ENCODE measurements around the gene LRRC47.

Gene LRRC47

DNA sequence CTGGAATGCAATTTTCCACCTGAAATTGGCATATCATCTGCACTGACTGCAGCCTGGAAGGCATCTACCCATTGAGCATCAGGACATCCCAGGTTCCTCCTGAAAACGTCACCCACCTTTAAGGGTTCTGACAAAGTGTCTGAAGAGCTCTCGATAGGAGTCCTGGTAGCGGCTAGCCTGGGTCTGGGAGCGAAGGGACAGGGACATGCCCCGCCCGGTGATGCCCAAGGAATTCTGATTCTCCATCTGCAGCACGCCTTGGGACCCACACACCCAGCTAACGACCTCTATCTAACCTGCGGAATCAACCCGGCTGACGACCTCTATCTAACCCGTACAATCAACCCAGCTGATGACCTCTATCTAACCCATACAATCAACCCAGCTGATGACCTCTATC is 57.4 kb downstream of the LRRC47 start:
- no peak for DNase-seq (ENCODE audit: low read depth)
- H3K4me3 ChIP-seq (ENCODE audit: low read length), result no peak overlapping the region
- TF ChIP-seq CTCF (conservative IDR thresholded peaks at IDR 0.05; ENCODE audit: low read length), result no peak

DNA sequence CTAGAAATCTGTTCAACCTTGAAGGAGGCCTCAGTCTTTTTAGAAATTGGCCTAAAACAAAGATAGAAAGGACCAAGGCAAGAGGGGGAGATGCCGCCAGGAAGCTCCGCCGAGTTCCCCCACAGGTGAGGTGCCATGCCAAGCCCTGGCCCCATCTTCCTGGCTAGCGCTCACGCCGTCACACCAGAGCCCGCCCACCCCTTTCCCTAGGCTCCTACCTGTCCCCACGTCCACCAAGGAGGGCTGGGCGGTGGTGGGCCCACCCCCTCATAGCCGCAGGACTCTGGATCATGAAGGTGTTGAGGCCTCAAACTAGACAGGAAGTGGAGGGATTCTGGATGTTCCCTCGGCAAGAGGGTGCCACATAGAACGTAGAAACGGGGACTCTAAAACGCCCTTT is 59.6 kb downstream of the LRRC47 start:
- no peak for DNase-seq (ENCODE audit: low read depth)
- H3K4me3 ChIP-seq (ENCODE audit: low read length), result no peak overlapping the region
- TF ChIP-seq CTCF (conservative IDR thresholded peaks at IDR 0.05; ENCODE audit: low read length), result no peak

GRCh38 chr1:3736131-3736561 is 60.2 kb downstream of the LRRC47 start:
- no peak for TF ChIP-seq CTCF (conservative IDR thresholded peaks at IDR 0.05; ENCODE audit: low read length)
- no peak overlapping the region for H3K4me3 ChIP-seq (ENCODE audit: low read length)
- no peak for DNase-seq (ENCODE audit: low read depth)

DNA sequence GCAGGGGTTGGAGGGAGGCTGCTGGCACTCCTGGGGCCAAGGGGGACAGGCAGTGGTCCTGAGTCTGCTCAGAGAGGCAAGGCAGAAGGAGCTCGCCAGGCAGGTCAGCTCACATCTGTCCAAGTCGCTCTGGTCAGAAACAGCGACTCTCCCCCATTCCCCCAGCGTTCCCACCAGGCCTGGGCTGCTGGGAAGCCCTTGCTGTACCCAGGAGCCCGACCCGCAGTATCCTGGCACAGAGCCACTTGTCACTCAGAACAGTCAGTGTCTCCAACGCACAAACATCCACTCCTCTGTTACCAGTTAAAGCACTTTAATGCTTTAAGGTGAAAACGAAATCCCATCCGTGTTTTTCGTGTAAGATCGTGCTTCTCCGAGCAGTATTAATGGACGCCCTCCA is 60.6 kb downstream of the LRRC47 start:
- DNase-seq (ENCODE audit: low read depth), result no peak
- no peak for TF ChIP-seq CTCF (conservative IDR thresholded peaks at IDR 0.05; ENCODE audit: low read length)

DNA sequence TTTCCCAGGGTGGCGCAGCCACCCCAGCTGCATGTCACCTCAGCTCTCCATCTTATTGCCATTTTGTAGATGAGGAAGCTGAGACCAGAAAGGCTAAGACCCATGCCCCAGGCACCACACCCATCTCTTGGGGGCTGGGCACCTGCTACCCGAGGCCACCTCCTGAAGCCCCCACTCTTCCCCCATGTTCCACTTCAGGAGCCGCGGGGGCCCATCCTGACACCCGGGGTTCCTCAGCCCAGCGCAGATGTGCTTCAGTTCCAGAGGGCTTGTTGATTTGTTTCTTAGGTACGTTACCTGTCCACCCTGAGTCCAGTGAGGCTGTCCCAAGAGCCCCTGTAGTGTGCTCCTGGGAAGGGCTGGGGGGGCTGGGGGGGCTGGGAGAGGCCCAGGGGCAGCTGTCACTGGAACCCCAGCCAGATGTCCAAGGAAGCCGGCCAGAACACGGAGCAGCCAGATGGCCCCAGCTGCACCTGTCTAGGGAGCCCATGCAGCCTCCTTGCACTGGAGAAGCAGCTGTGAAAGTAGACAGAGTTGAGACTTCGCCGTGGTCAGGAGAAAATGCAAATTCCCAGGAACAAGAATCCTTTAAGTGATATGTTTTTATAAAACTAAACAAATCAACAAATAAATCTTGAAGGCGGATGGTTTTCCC is 61.1 kb downstream of the LRRC47 start:
- DNase-seq (ENCODE audit: low read depth), result no peak
- no peak for TF ChIP-seq CTCF (conservative IDR thresholded peaks at IDR 0.05; ENCODE audit: low read length)
- no peak overlapping the region for H3K4me3 ChIP-seq (ENCODE audit: low read length)

More for the DNA sequence above, 60.6 kb downstream of the LRRC47 start:
- H3K4me3 ChIP-seq (ENCODE audit: low read length), result no peak overlapping the region

DNA sequence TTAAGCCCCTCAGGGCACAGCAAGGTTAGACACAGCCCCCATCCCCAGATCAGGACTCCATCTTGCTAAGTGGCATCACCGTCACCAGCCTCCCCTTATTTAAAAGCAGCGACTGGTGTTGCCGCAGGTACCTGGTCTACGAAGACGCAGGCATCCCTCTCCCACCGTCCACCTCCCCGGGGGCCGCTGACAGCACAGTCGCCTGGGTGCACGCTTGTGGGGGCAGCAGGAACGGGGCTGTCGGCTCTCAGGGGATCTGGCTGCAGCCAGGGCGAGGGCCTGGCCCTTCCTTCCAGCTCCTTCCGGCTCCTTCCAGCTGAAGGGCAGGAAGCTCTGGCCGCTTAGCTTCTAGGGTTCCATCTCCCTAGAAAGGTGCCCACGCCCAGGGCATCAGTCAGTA is 61.7 kb downstream of the LRRC47 start:
- no peak for TF ChIP-seq CTCF (conservative IDR thresholded peaks at IDR 0.05; ENCODE audit: low read length)
- no peak for DNase-seq (ENCODE audit: low read depth)

DNA sequence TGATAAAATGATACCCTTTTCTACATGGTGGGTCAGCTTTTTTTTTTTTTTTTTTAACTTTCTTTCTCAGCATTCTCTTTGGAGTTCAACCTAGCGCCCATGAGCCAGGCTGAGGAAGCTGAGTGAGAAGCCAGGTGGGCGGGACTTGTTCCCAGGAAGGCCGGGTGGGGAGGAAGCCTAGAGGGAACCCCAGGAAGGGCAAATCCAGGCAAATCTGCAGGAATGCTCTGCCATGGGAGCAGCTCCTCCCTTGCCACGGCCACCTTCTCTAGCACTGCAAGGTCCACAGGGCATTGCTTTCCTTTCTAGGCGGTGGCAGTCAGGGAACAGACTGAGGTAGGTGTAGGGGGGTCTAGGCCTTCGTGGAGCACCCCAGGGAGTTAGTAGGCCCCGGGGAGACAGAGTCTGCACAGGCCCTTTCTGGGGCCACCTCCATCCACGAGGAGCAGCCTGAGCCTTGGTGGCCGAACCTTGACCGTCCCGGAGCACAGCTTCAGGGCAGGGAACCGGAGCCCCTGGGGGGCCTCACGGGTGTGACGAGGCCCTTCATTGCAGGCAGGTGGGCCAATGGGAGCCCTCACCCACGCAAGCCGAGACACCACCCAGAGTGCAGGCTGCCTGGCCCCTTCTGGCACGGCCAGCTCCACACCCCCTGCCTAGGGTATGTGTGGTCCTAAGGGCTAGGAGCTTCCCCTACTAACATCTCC is 62.3 kb downstream of the LRRC47 start:
- DNase-seq (ENCODE audit: low read depth), result no peak
- no peak overlapping the region for H3K4me3 ChIP-seq (ENCODE audit: low read length)
- no peak for TF ChIP-seq CTCF (conservative IDR thresholded peaks at IDR 0.05; ENCODE audit: low read length)

More for the DNA sequence above, 61.7 kb downstream of the LRRC47 start:
- H3K4me3 ChIP-seq (ENCODE audit: low read length), result no peak overlapping the region

All from AG10803 (cell line).